ENCODE measurements around the gene SPTSSB.

SPTSSB gene

DNA sequence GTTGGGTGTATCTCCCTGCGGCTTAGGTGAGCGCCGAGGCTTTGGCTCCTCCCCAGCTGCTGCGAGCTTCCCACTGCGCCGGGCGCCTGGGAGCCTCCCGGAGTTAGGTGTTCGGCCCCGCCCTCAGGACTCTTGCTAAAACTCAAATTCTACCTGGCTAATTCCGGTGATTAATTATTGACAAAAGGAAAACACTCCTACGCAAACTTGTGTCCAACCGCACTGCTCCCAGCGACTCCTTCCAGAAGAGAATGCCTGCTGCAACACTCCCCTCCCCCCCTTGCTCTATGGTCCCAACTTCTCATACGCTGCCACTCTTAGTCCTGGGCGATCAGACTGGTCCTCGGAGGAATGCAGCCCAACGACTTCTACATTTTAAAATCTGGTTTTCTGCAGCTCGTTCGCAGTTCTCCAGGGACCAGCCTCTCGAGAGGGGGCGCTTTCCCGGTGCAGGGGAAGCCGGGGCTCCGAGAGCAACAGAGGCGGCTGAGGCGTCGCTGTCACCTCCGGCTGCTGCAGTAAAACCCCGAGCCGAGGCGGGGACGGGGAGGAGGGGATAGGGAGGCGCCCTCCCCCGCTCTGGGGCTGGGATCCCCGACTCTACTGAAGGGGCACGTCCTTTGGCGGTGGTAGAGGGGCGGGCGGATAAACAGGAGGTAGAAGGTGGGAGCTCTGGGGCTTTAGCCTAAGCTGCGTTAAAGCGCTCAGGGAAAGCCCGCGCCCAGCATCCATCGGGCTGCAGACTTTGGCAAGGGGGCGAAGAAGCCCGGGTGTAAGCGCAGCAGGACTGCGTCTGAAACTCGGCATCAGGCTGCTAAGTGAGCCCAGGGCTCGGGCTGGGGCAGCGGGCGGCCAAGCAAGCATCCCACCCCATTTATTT, at the start of gene SPTSSB:
Gene SPTSSB (minus strand): TSS at position 77 of the 880 bp plus-strand sequence. CDS start 25,194 bp downstream, outside the sequence.
- FAIRE-seq (no peak), DNase-seq (ENCODE audit: low spot score) (peak; percentile 47)

DNA sequence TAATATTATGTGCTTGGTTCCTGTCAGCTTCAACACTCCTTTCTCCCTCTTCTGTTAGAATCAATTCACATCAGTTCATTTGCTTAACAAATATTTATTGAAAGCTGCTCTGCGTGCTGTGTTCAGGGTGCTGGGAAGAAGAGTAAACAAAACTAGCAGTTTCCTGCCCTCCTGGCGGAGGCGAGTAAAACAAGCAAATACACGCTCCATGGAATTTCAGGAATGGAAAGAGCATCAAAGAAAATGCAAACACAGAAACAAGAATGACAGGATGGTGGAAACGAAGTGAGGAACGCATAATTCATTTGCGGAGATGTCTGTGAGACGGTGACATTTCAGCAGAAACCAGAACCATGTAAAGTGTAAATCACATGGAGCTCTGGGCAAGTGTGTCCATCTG, 49.4 kb upstream of the SPTSSB start:
- DNase-seq (ENCODE audit: low spot score), result peak; percentile 23
- FAIRE-seq, result no peak

DNA sequence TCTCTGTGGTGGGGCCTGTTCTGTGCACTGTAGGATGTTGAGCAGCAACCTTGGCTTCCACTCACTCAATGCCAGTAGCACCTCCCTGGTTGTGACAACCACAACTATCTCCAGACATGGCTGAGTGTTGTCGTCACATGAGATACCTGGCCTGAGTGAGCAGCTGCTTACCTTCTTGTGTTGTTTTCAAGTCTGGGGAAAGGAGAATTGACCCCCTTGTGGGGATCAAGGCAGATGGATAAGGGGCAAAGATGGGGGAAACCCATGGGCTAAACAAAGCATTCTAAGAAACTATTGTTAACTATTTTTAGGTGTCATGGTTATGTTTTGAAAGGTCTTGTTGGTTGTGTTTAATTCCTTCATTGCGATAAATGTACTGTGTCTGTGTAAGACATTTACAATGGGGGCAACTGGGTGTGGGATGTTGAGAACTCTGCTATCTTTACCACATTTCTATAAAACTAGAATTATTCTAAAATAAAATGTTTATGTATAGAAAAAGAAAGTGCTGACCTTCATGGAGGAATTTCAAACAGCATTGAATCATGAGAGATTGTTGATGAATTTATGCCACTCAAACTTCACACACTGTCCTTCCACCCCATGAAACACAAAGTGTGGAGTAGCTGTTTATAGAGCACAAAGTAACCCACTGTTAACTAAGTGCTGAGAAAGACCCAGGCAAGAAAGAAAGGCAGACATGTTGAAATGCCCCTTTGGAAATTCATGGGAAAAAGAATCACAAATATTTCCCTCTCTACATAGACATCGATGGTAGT, 48.4 kb upstream of the SPTSSB start:
- FAIRE-seq, result no peak
- DNase-seq (ENCODE audit: low spot score), result no peak

DNA sequence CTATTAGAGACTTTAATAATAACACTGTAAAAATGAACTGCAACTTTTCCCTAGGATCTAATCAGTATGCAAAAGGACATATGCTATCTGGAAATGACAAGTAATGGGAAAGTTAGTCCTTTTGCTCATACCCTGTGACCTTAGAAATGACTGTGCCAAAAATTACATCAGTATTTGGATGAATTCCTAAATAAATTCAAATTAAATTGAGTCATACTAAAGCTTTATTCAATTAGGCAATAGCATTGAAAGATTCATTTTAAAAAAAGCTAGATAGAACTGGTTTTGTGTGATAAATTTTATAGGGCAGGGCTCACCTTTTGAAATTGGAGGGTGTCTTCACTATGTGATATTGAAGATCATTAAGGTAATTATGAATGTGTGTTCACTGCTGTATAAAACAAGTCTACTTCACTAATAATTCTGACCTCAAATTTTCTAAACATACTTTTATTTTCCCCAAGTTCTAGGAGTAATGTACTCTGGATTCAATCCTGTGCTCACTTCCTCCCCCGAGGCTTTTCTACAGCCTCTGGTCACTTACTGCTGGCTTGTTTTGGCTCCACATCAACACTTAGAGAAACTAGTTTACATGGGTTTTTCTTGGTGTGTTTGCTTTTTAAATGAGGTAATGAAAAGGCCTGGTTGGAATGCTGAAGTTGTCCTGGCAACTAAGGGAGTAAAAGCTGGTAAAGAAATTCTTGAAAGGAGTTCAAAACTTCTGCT, 44.4 kb upstream of the SPTSSB start:
- peak; percentile 10 for DNase-seq (ENCODE audit: low spot score)
- FAIRE-seq, result no peak

- FAIRE-seq, result no peak
- no peak for DNase-seq (ENCODE audit: low spot score)
These were observed 43.6 kb upstream of the SPTSSB start for GRCh38 chr3:161414907-161415306.

- FAIRE-seq (no peak), DNase-seq (ENCODE audit: low spot score) (no peak)
These were observed 42.5 kb upstream of the SPTSSB start for GRCh38 chr3:161413855-161414210.

- peak; percentile 14 for DNase-seq (ENCODE audit: low spot score)
- no peak for FAIRE-seq
These were observed 42.0 kb upstream of the SPTSSB start for GRCh38 chr3:161413127-161413854.

DNA sequence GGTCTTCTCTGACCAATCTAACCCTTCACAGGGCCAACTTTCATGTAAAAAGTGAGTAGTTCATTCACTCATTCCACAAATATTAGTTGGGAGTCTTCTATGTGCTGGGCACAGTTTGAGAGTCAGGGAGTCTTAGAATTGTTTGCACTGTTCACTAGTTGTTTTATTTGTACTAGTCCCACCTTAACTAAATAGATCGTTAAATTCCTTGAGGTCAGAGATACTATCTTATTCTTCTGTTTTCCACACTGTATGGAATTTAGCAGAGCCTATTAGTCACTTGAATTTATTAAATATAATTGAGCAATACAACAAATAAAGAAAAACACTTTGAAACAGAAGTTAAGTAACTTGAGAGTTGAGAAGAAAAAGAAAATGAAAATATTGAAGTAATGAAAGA, 40.8 kb upstream of the SPTSSB start:
- DNase-seq (ENCODE audit: low spot score) (no peak), FAIRE-seq (no peak)

DNA sequence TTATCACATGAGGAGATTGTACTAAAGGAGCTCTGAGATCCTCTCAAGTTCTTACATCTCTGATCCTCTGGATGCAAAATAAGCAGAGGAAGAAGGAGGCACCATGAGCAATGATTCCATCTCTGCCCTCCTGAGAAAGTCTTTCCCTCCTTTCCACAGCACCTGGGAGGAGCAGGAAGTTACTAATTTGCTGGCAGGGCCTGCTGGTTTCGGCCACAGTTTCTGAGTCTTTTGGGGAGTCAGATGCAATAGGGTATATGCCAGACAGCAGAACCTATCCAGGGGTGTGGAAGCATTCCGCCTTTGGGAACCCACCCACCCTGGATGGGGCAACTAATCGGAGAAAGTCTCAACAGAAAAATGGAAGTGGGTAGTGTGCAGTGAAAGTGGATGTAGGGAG, 38.5 kb upstream of the SPTSSB start:
- no peak for FAIRE-seq
- DNase-seq (ENCODE audit: low spot score), result no peak

DNA sequence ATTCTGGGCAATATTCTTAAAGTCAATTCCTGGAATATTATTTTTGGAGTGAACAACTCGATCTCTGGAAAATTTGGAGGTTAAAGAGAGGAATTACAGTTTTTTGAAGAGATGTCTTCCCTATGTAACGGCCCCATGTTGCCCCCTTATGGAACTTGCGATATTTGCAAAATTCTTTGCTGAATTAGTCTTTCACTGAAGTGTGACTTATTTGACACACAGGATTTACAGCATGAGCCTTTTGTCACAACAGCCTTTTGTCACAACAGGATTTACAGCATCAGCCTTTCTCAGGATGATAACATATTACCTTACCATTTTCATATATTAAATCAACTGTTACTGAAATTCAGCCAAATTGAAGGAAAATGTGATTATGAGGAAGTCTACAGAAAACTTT, 37.8 kb upstream of the SPTSSB start:
- DNase-seq (ENCODE audit: low spot score), result peak; percentile 31
- FAIRE-seq, result no peak

- no peak for FAIRE-seq
- no peak for DNase-seq (ENCODE audit: low spot score)
These were observed 35.6 kb upstream of the SPTSSB start for GRCh38 chr3:161406594-161407555.

- no peak for FAIRE-seq
These were observed 34.5 kb upstream of the SPTSSB start for GRCh38 chr3:161405836-161406235.

GRCh38 chr3:161405087-161405486, 33.8 kb upstream of the SPTSSB start:
- FAIRE-seq (no peak), DNase-seq (ENCODE audit: low spot score) (no peak)

More at GRCh38 chr3:161405836-161406235, 34.5 kb upstream of the SPTSSB start:
- no peak for DNase-seq (ENCODE audit: low spot score)

DNA sequence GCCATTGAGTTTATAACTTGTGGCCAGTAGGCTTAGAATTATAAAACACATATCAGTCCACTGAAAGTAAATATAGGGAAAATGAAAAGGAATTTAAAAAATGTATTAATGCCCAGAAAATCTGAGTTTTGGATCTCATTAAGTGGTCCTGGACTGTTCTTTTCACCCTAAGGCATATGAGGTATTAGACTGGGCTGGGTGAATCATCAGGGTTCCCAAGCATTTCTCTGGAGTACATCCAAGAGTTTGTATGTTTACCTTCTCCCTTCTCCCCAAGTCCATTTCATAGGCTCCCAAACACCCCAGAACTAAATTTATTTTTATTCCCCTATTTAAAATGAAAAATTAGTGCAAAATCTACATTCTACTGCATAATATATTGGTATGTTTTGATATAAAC, 31.9 kb upstream of the SPTSSB start:
- FAIRE-seq, result no peak

DNA sequence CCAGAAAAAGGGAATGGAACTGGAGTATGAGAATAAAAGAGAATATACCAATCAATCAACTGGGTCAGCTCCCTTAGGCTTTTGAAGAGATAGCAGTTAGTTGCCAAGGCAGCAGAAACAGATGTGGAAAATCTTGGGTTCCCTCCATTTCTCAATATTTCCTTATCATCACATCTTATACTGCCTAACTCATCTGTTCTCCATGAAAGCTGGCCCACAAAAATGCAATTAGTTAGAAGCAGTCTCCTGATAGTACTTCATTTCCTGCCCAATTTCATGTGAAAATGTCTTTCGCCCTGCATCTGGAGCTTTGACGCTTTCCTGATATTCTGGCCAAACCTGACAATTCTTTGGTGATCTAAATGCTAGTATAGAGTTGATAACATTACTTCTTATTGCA, 30.1 kb upstream of the SPTSSB start:
- FAIRE-seq (no peak), DNase-seq (ENCODE audit: low spot score) (no peak)

More for the DNA sequence above, 31.9 kb upstream of the SPTSSB start:
- DNase-seq (ENCODE audit: low spot score), result no peak

DNA sequence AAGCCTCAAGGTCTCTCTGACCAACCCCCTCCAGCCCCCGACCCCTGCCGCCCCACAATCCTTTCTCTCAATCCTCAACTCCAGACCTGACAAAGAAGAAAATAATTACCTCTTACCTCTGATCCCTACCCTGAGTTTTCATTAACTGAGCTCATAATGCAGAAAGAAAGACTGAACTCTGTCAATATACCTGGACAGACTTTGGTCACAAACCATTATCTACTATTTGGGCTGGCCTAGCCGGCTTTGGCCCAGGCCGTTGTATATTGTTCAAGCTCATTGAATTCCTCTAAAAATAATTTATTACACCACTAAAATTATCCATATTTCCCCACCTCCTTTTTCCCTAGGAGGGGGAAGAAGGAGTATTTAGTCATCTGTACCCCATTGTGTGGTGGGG, 29.3 kb upstream of the SPTSSB start:
- FAIRE-seq, result no peak
- no peak for DNase-seq (ENCODE audit: low spot score)

- DNase-seq (ENCODE audit: low spot score) (no peak), FAIRE-seq (no peak)
These were observed 24.0 kb upstream of the SPTSSB start for GRCh38 chr3:161395115-161396012.

DNA sequence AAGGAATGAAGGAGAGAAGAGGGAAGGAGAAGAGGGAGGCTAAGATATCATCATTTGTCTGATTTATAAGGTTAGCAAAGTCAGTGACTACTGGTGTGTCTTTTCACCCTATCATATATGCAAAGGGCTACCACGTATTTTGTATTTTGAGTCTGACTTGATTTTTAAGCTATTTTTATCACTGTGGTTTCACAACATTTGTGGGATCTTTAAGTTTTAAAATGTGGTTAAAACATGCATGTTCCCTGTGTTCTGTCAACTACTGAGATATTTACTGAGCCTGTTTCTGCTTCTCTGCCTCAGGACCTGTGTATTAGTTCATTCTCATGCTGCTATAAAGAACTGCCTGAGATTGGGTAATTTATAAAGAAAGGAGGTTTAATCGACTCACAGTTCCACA, 22.5 kb upstream of the SPTSSB start:
- DNase-seq (ENCODE audit: low spot score) (no peak), FAIRE-seq (no peak)

- DNase-seq (ENCODE audit: low spot score) (no peak), FAIRE-seq (no peak)
These were observed 22.0 kb upstream of the SPTSSB start for GRCh38 chr3:161393310-161393709.

All from urothelium cell line (cell line).